ENCODE results near the gene SEPTIN3. TPM values are rescaled to one million over a fixed set of nuclear protein-coding genes. Genes with fewer than 3 reads are reported as not detected.
A peak's percentile ranks its signal among the peaks of the same experiment; 100 is the strongest.

Gene SEPTIN3
- total RNA-seq, 1 donor from 2014 or later: 0.92 TPM

GRCh38 chr22:41951898-41952474, 17.3 kb upstream of the SEPTIN3 start, which contains the start of gene SMIM45:
Gene SMIM45 (plus strand): TSS chr22:41952150.
- no peaks in the 10 kb centered on the region for H3K36me3 Mint-ChIP-seq (ENCODE audit: low read depth)
- H3K9me3 Mint-ChIP-seq (ENCODE audit: low read depth): no peaks in the 10 kb centered on the region
- no peak for TF ChIP-seq CTCF (IDR thresholded peaks at IDR 0.05)
- no peak within 1 kb of the TSS for H3K4me3 Mint-ChIP-seq (ENCODE audit: unreplicated experiment)
- H3K4me1 Mint-ChIP-seq (ENCODE audit: low read depth): no peaks in the 10 kb centered on the region
- no peaks in the 10 kb centered on the region for H3K27me3 Mint-ChIP-seq (ENCODE audit: low read depth)
- no peak within 1 kb of the TSS for H3K27ac Mint-ChIP-seq (ENCODE audit: unreplicated experiment)
- DNase-seq (ENCODE audit: low spot score): no peak

GRCh38 chr22:41952713-41953112, 16.5 kb upstream of the SEPTIN3 start:
- Mint-ChIP-seq H3K27ac (ENCODE audit: unreplicated experiment) (no peak overlapping the region), H3K27me3 (ENCODE audit: low read depth) (no peaks in the 10 kb centered on the region), H3K36me3 (ENCODE audit: low read depth) (no peaks in the 10 kb centered on the region), H3K4me1 (ENCODE audit: low read depth) (peaks cover 3% of the 10 kb centered on the region), H3K4me3 (ENCODE audit: unreplicated experiment) (no peak overlapping the region), H3K9me3 (ENCODE audit: low read depth) (no peaks in the 10 kb centered on the region)
- no peak for TF ChIP-seq CTCF (IDR thresholded peaks at IDR 0.05)
- no peak for DNase-seq (ENCODE audit: low spot score)

- Mint-ChIP-seq H3K27ac (ENCODE audit: unreplicated experiment) (no peak overlapping the region), H3K4me1 (ENCODE audit: low read depth) (peaks cover 12% of the 10 kb centered on the region), H3K36me3 (ENCODE audit: low read depth) (no peaks in the 10 kb centered on the region), H3K4me3 (ENCODE audit: unreplicated experiment) (no peak overlapping the region), H3K9me3 (ENCODE audit: low read depth) (no peaks in the 10 kb centered on the region), H3K27me3 (ENCODE audit: low read depth) (no peaks in the 10 kb centered on the region)
- DNase-seq (ENCODE audit: low spot score): no peak
- TF ChIP-seq CTCF (IDR thresholded peaks at IDR 0.05): peak; percentile 63
Observed at GRCh38 chr22:41957941-41958556, 11.2 kb upstream of the SEPTIN3 start.

- Mint-ChIP-seq H3K4me3 (ENCODE audit: unreplicated experiment) (no peak overlapping the region), H3K27ac (ENCODE audit: unreplicated experiment) (no peak overlapping the region), H3K36me3 (ENCODE audit: low read depth) (no peaks in the 10 kb centered on the region), H3K9me3 (ENCODE audit: low read depth) (no peaks in the 10 kb centered on the region), H3K27me3 (ENCODE audit: low read depth) (no peaks in the 10 kb centered on the region), H3K4me1 (ENCODE audit: low read depth) (peaks cover 9% of the 10 kb centered on the region)
- no peak for DNase-seq (ENCODE audit: low spot score)
- TF ChIP-seq CTCF (IDR thresholded peaks at IDR 0.05): no peak
Observed at GRCh38 chr22:41963453-41964111, 5.7 kb upstream of the SEPTIN3 start.

GRCh38 chr22:41964112-41964491, 5.1 kb upstream of the SEPTIN3 start:
- H3K4me3 Mint-ChIP-seq (ENCODE audit: unreplicated experiment): no peak overlapping the region

More at GRCh38 chr22:41964112-41964491, 5.1 kb upstream of the SEPTIN3 start:
- H3K36me3 Mint-ChIP-seq (ENCODE audit: low read depth): no peaks in the 10 kb centered on the region
- TF ChIP-seq CTCF (IDR thresholded peaks at IDR 0.05): no peak
- no peaks in the 10 kb centered on the region for H3K9me3 Mint-ChIP-seq (ENCODE audit: low read depth)
- H3K4me1 Mint-ChIP-seq (ENCODE audit: low read depth): peaks cover 9% of the 10 kb centered on the region
- H3K27ac Mint-ChIP-seq (ENCODE audit: unreplicated experiment): no peak overlapping the region
- H3K27me3 Mint-ChIP-seq (ENCODE audit: low read depth): no peaks in the 10 kb centered on the region
- DNase-seq (ENCODE audit: low spot score): no peak

Data from chondrocyte (in vitro differentiated cells).